Keratinocyte (primary cell): ENCODE measurements around the gene NR3C2. TPM values are rescaled to one million over a fixed set of nuclear protein-coding genes. Genes with fewer than 3 reads are reported as not detected.

Experiments used
- DNase-seq: peaks from one replicate; pipeline ENCODE4 v3.0.0-alpha.2; 2011; ENCODE audit warnings: low read depth, missing footprints, low spot score
- FAIRE-seq: peaks from 2 replicates; lab custom pipeline; 2011; peaks lifted over from hg19 to GRCh38; lab: Jason Lieb, UNC
- H2AFZ ChIP-seq: 2 replicates; pipeline ENCODE4 v1.6.0; 2012; ENCODE audit warnings: low read length, control low read depth, inconsistent platforms; ENCODE audit not compliant: control insufficient read depth
- H3K27ac ChIP-seq: 2 replicates; pipeline ENCODE4 v1.5.1; 2011; ENCODE audit warnings: low read length; ENCODE audit not compliant: control insufficient read depth, insufficient read depth
- H3K27me3 ChIP-seq: 3 replicates; pipeline ENCODE4 v1.6.0; 2011; ENCODE audit warnings: low read length; ENCODE audit not compliant: control insufficient read depth, insufficient read depth; ENCODE audit errors: extremely low read depth
- H3K36me3 ChIP-seq, 2 experiments: 2 replicates in 1 of 2; 3 replicates in 1 of 2; pipeline ENCODE4 v1.5.1; 2011; ENCODE audit warnings: low read length in 2 of 2, mild to moderate bottlenecking in 1 of 2; ENCODE audit not compliant: control insufficient read depth in 2 of 2, insufficient read depth in 2 of 2; ENCODE audit errors: extremely low read depth in 1 of 2
- H3K4me1 ChIP-seq: 3 replicates; pipeline ENCODE4 v1.5.1; 2011; ENCODE audit warnings: low read length; ENCODE audit not compliant: control insufficient read depth, insufficient read depth; ENCODE audit errors: extremely low read depth
- H3K4me2 ChIP-seq: 3 replicates; pipeline ENCODE4 v1.6.0; 2011; ENCODE audit warnings: low read depth, low read length; ENCODE audit not compliant: control insufficient read depth, insufficient read depth; ENCODE audit errors: extremely low read depth
- H3K4me3 ChIP-seq, 3 experiments: fragments of 200-600 bp in 1 of 3; sonication (generic) in 1 of 3; 2 replicates in 2 of 3; 3 replicates in 1 of 3; pipeline ENCODE4 v1.5.1; 2011 to 2016; ENCODE audit warnings: low read length in 3 of 3, mild to moderate bottlenecking in 3 of 3, control low read depth in 2 of 3, inconsistent platforms in 1 of 3, low read depth in 1 of 3, mixed read lengths in 1 of 3, mixed run types in 1 of 3, moderate library complexity in 1 of 3; ENCODE audit not compliant: control insufficient read depth in 2 of 3, insufficient read depth in 2 of 3; ENCODE audit errors: extremely low read depth in 1 of 3
- H3K79me2 ChIP-seq: 2 replicates; pipeline ENCODE4 v1.6.0; 2012; ENCODE audit warnings: low read length; ENCODE audit not compliant: control insufficient read depth, insufficient read depth
- H3K9ac ChIP-seq: 3 replicates; pipeline ENCODE4 v1.6.0; 2011; ENCODE audit warnings: low read length; ENCODE audit not compliant: control insufficient read depth, insufficient read depth; ENCODE audit errors: extremely low read depth
- H3K9me1 ChIP-seq: 3 replicates; pipeline ENCODE4 v1.6.0; 2011; ENCODE audit warnings: low read length; ENCODE audit not compliant: control insufficient read depth, insufficient read depth; ENCODE audit errors: extremely low read depth
- H3K9me3 ChIP-seq: 2 replicates; pipeline ENCODE4 v1.5.1; 2012; ENCODE audit warnings: low read depth, low read length; ENCODE audit not compliant: control insufficient read depth
- H4K20me1 ChIP-seq: 3 replicates; pipeline ENCODE4 v1.6.0; 2011; ENCODE audit warnings: low read length; ENCODE audit not compliant: control insufficient read depth, insufficient read depth; ENCODE audit errors: extremely low read depth
- EZH2 ChIP-seq: IDR thresholded peaks from one replicate; pipeline ENCODE4 v1.6.1; 2012; ENCODE audit warnings: inconsistent platforms, mild to moderate bottlenecking, low read length, moderate library complexity
- dilution Hi-C: fragments of 300-500 bp; cut with MboI; formaldehyde crosslinking; loops from one replicate; pipeline ENCODE4 v1.7.0; 2020; ENCODE audit warnings: low sequenced_read_pairs; ENCODE audit not compliant: extremely low pct_ligation_motif_present
- polyA plus RNA-seq, 5 experiments: library from polyadenylated mRNA; depleted of rRNA in 3 of 5; stranded (reverse) in 3 of 5; stranded (forward) in 1 of 5; unstranded in 1 of 5; fragments of >200 nt; gene quantifications; 1 replicate in 1 of 5; 2 replicates in 3 of 5; 3 replicates in 1 of 5; pipeline versions ENCODE4 v1.2.1 to v1.2.3, GENCODE V29; 2011 to 2012; ENCODE audit warnings: missing spikeins in 2 of 5, low read depth in 1 of 5, low replicate concordance in 1 of 5
- TF ChIP-seq, protein P1 (sequence below), 3 experiments: IDR thresholded peaks in 1 of 3; conservative IDR thresholded peaks in 1 of 3; optimal IDR thresholded peaks in 1 of 3; 2 replicates in 2 of 3; 3 replicates in 1 of 3; pipeline versions ENCODE3 to v1.5.1; 2011; ENCODE audit warnings: low read length in 3 of 3, mild to moderate bottlenecking in 3 of 3, moderate library complexity in 2 of 3, control low read depth in 1 of 3, inconsistent platforms in 1 of 3; ENCODE audit not compliant: insufficient read depth in 2 of 3; ENCODE audit errors: extremely low read depth in 1 of 3

Gene NR3C2
- polyA plus RNA-seq, 1 donor (not counting 4 experiments of a cell fraction or from before 2014, with no cell fraction given): 1.5 TPM

DNA sequence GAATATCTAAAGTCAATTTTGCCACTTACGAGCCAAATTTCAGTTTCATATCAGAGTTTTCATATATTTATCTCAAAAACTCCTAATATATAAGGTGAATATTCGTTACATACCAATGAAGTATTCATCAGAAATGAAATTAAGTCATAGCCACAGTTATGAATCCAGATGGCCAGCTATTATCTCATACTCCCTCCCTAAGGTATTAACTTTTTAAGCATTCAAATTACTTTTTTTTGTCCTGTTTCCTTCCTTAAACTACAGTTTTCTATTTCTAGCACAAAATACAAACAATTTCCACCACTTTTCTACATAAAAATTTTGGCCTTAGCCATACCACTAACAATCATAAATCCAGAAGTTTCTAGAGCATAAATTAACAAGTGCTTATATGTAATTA, 13.0 kb downstream of the NR3C2 start:
- H3K4me3 ChIP-seq: no peak overlapping the region
- H3K9ac ChIP-seq: no peak overlapping the region
- H3K9me3 ChIP-seq: no peaks in the 10 kb centered on the region
- no peaks in the 10 kb centered on the region for H4K20me1 ChIP-seq
- H3K27ac ChIP-seq: no peak overlapping the region
- no peaks in the 10 kb centered on the region for H3K9me1 ChIP-seq
- H3K4me2 ChIP-seq: no peak overlapping the region
- TF ChIP-seq EZH2: no peak
- TF ChIP-seq, protein P1, sequence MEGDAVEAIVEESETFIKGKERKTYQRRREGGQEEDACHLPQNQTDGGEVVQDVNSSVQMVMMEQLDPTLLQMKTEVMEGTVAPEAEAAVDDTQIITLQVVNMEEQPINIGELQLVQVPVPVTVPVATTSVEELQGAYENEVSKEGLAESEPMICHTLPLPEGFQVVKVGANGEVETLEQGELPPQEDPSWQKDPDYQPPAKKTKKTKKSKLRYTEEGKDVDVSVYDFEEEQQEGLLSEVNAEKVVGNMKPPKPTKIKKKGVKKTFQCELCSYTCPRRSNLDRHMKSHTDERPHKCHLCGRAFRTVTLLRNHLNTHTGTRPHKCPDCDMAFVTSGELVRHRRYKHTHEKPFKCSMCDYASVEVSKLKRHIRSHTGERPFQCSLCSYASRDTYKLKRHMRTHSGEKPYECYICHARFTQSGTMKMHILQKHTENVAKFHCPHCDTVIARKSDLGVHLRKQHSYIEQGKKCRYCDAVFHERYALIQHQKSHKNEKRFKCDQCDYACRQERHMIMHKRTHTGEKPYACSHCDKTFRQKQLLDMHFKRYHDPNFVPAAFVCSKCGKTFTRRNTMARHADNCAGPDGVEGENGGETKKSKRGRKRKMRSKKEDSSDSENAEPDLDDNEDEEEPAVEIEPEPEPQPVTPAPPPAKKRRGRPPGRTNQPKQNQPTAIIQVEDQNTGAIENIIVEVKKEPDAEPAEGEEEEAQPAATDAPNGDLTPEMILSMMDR (optimal IDR thresholded peaks at IDR 0.05 in 1 of 3, IDR thresholded peaks at IDR 0.05 in 1 of 3, conservative IDR thresholded peaks at IDR 0.05 in 1 of 3; ENCODE audit: extremely low read depth in 1 of 3, insufficient read depth in 2 of 3, low read length in 3 of 3): no peak
- FAIRE-seq (no peak), DNase-seq (no peak)
- dilution Hi-C loops: no loop called here
- H3K36me3 ChIP-seq: no peaks in the 10 kb centered on the region
- H3K4me1 ChIP-seq: no peaks in the 10 kb centered on the region
- no peaks in the 10 kb centered on the region for H3K79me2 ChIP-seq
- no peaks in the 10 kb centered on the region for H3K27me3 ChIP-seq
- H2AFZ ChIP-seq: no peak overlapping the region

DNA sequence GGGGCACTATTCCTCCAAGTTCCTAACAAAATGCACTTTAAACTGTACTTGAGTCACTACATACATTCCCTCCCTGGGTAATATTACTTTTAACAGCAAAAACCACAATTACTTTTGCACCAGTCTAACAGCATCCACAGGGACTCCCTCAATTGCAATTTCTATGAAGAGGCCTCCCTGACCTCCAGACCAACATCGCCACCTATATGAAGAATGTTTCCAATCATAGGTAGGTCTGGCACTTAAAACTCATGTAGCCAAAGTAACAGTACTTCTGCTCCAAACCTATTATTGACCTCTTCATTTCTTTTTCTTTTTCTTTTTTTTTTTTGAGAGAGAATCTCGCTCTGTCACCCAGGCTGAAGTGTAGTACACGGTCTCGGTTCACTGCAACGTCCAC, 15.6 kb downstream of the NR3C2 start:
- Histone ChIP-seq H2AFZ (no peak overlapping the region), H3K36me3 (no peaks in the 10 kb centered on the region), H4K20me1 (no peaks in the 10 kb centered on the region), H3K9me3 (no peaks in the 10 kb centered on the region), H3K27me3 (no peaks in the 10 kb centered on the region), H3K79me2 (no peaks in the 10 kb centered on the region), H3K9me1 (no peaks in the 10 kb centered on the region), H3K4me2 (no peak overlapping the region), H3K9ac (no peak overlapping the region), H3K4me1 (no peaks in the 10 kb centered on the region), H3K27ac (no peak overlapping the region), H3K4me3 (no peak overlapping the region)
- dilution Hi-C loops: no loop called here
- FAIRE-seq (no peak), DNase-seq (no peak)
- TF ChIP-seq, protein P1 (optimal IDR thresholded peaks at IDR 0.05 in 1 of 3, IDR thresholded peaks at IDR 0.05 in 1 of 3, conservative IDR thresholded peaks at IDR 0.05 in 1 of 3; ENCODE audit: extremely low read depth in 1 of 3, insufficient read depth in 2 of 3, low read length in 3 of 3): no peak
- TF ChIP-seq EZH2: no peak
